Rectal smooth muscle tissue (tissue), 1 donor: Measurements from ENCODE around the gene GOLGA6L26.
"Not testable (repeated sequence)": the region's sequence is repeated elsewhere in the genome, so short reads cannot be mapped to it uniquely, and the experiment has no call there.

ENCODE experiments used
- H3K27ac ChIP-seq: one replicate; pipeline ENCODE4 v1.7.0; 2013; ENCODE audit warnings: low read depth, low read length, inconsistent platforms
- H3K27me3 ChIP-seq: one replicate; pipeline ENCODE4 v1.7.0; 2013; ENCODE audit warnings: low read length; ENCODE audit not compliant: control insufficient read depth, insufficient read depth
- H3K36me3 ChIP-seq: one replicate; pipeline ENCODE4 v1.7.0; 2013; ENCODE audit warnings: low read length; ENCODE audit not compliant: control insufficient read depth, insufficient read depth
- H3K4me1 ChIP-seq: one replicate; pipeline ENCODE4 v1.7.0; 2013; ENCODE audit warnings: low read length; ENCODE audit not compliant: control insufficient read depth, insufficient read depth
- H3K4me3 ChIP-seq: one replicate; pipeline ENCODE4 v1.7.0; 2013; ENCODE audit warnings: low read length
- H3K9ac ChIP-seq: one replicate; pipeline ENCODE4 v1.7.0; 2013; ENCODE audit warnings: low read length

GOLGA6L26 gene

GRCh38 chr15:23334096-23334495, at the start of gene GOLGA6L26:
Gene GOLGA6L26 (minus strand): TSS chr15:23334196. CDS start chr15:23334135, 61 bp downstream.
- H3K27ac ChIP-seq, H3K36me3 ChIP-seq, H3K4me1 ChIP-seq: not testable (repeated sequence)

GRCh38 chr15:23381192-23381591, 47.2 kb upstream of the GOLGA6L26 start:
- H3K36me3 ChIP-seq, H3K27ac ChIP-seq, H3K9ac ChIP-seq, H3K27me3 ChIP-seq, H3K4me3 ChIP-seq, H3K4me1 ChIP-seq: not testable (repeated sequence)

More at GRCh38 chr15:23334096-23334495, at the start of gene GOLGA6L26:
- not testable (repeated sequence) for H3K9ac ChIP-seq, H3K27me3 ChIP-seq, H3K4me3 ChIP-seq

- not testable (repeated sequence) for H3K27ac ChIP-seq, H3K4me3 ChIP-seq, H3K36me3 ChIP-seq, H3K4me1 ChIP-seq, H3K27me3 ChIP-seq, H3K9ac ChIP-seq
These were observed 46.7 kb upstream of the GOLGA6L26 start for GRCh38 chr15:23380700-23381099.

- H3K27ac ChIP-seq, H3K4me3 ChIP-seq, H3K36me3 ChIP-seq, H3K27me3 ChIP-seq, H3K9ac ChIP-seq, H3K4me1 ChIP-seq: not testable (repeated sequence)
These were observed 45.0 kb upstream of the GOLGA6L26 start for GRCh38 chr15:23378946-23379345.

- not testable (repeated sequence) for H3K9ac ChIP-seq, H3K4me1 ChIP-seq
These were observed 40.2 kb upstream of the GOLGA6L26 start for GRCh38 chr15:23374226-23374625.

GRCh38 chr15:23372891-23373600, 39.0 kb upstream of the GOLGA6L26 start:
- H3K4me1 ChIP-seq, H3K4me3 ChIP-seq, H3K27me3 ChIP-seq, H3K27ac ChIP-seq, H3K9ac ChIP-seq, H3K36me3 ChIP-seq: not testable (repeated sequence)

More at GRCh38 chr15:23374226-23374625, 40.2 kb upstream of the GOLGA6L26 start:
- not testable (repeated sequence) for H3K36me3 ChIP-seq, H3K27me3 ChIP-seq, H3K27ac ChIP-seq, H3K4me3 ChIP-seq

GRCh38 chr15:23372284-23372683, 38.3 kb upstream of the GOLGA6L26 start:
- H3K4me3 ChIP-seq, result no peak overlapping the region
- no peaks in the 10 kb centered on the region for H3K4me1 ChIP-seq
- no peak overlapping the region for H3K27ac ChIP-seq
- no peaks in the 10 kb centered on the region for H3K36me3 ChIP-seq
- H3K9ac ChIP-seq, result no peak overlapping the region
- H3K27me3 ChIP-seq, result no peaks in the 10 kb centered on the region

- not testable (repeated sequence) for H3K4me1 ChIP-seq, H3K27ac ChIP-seq, H3K9ac ChIP-seq, H3K4me3 ChIP-seq, H3K27me3 ChIP-seq, H3K36me3 ChIP-seq
These were observed 37.9 kb upstream of the GOLGA6L26 start for GRCh38 chr15:23371868-23372267.

GRCh38 chr15:23371134-23371533, 37.1 kb upstream of the GOLGA6L26 start:
- not testable (repeated sequence) for H3K36me3 ChIP-seq, H3K27ac ChIP-seq, H3K4me1 ChIP-seq, H3K9ac ChIP-seq, H3K4me3 ChIP-seq, H3K27me3 ChIP-seq

- Histone ChIP-seq H3K4me1 (no peaks in the 10 kb centered on the region), H3K27ac (no peak overlapping the region), H3K4me3 (no peak overlapping the region)
These were observed 36.6 kb upstream of the GOLGA6L26 start for GRCh38 chr15:23370578-23370977.

GRCh38 chr15:23364261-23364660, 30.3 kb upstream of the GOLGA6L26 start:
- not testable (repeated sequence) for H3K9ac ChIP-seq, H3K4me3 ChIP-seq, H3K27me3 ChIP-seq, H3K36me3 ChIP-seq, H3K27ac ChIP-seq, H3K4me1 ChIP-seq

More at GRCh38 chr15:23370578-23370977, 36.6 kb upstream of the GOLGA6L26 start:
- H3K36me3 ChIP-seq, result no peaks in the 10 kb centered on the region
- H3K9ac ChIP-seq, result no peak overlapping the region
- H3K27me3 ChIP-seq, result no peaks in the 10 kb centered on the region

GRCh38 chr15:23362622-23363021, 28.6 kb upstream of the GOLGA6L26 start:
- H3K4me1 ChIP-seq, H3K27me3 ChIP-seq, H3K27ac ChIP-seq, H3K36me3 ChIP-seq, H3K9ac ChIP-seq, H3K4me3 ChIP-seq: not testable (repeated sequence)

GRCh38 chr15:23354448-23354847, 20.5 kb upstream of the GOLGA6L26 start, which contains the start of gene GOLGA8S:
Gene GOLGA8S (plus strand): TSS chr15:23354748. CDS start chr15:23354810, 62 bp downstream.
- H3K36me3 ChIP-seq, H3K4me3 ChIP-seq, H3K4me1 ChIP-seq, H3K27ac ChIP-seq, H3K9ac ChIP-seq, H3K27me3 ChIP-seq: not testable (repeated sequence)
